ENCODE data around the gene VPS45.
A peak's percentile ranks its signal among the peaks of the same experiment; 100 is the strongest.
"Not testable (repeated sequence)": the region's sequence is repeated elsewhere in the genome, so short reads cannot be mapped to it uniquely, and the experiment has no call there.

VPS45 gene

DNA sequence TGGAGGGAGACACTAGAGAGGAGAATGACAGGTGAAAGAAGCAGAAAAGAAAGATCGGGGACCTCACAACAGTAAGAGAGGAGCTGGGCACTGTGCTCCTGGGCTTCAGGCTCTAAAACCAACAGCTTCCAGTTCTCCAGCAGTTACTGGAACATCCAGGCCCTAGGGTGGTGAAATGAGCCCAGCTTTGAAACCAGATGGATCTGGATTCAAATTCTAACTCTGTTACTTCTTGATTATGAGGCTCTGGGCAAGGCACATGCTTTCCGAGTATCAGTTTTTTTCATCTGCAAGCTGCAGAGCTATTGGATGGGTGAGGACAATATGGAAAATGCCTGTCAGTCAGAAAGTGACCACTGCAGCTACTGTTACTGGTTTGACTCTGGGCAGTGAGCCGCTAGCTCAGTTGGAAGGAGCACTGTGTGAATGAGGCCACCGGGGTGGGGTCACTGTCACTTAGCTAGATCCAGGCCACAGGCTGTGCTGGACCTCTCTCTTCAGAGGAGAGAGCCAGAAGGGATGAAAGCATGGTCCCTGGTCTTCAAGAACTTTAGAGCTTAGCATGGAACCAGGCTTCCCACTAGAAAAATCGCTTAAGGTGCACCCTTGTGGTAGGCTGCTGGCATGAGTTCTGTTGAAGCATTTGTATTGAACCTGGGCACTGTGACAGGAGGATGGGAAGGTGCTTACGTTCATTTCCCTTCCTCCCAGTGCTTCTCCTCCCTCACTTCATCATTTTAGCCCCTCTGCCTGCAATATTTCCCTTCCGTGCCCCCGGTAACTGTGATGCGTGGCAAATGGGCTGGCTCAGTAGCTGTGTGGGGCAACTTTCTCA is 94.4 kb downstream of the VPS45 start:
- DNase-seq = no peak

DNA sequence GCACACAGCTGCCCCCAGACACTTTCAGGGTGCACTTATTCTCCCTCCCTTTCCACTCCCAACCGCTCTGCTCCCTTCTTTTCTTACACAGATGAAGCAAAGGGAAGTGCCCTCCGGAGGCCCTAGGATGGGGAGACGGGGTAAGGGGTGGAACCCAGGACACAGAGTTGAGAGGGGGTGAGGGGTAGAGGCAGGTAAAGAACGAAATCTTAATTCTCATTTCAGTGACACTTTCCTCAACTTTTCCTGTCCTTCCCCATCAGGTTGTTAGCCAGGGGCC is 94.9 kb downstream of the VPS45 start:
- DNase-seq = no peak

DNA sequence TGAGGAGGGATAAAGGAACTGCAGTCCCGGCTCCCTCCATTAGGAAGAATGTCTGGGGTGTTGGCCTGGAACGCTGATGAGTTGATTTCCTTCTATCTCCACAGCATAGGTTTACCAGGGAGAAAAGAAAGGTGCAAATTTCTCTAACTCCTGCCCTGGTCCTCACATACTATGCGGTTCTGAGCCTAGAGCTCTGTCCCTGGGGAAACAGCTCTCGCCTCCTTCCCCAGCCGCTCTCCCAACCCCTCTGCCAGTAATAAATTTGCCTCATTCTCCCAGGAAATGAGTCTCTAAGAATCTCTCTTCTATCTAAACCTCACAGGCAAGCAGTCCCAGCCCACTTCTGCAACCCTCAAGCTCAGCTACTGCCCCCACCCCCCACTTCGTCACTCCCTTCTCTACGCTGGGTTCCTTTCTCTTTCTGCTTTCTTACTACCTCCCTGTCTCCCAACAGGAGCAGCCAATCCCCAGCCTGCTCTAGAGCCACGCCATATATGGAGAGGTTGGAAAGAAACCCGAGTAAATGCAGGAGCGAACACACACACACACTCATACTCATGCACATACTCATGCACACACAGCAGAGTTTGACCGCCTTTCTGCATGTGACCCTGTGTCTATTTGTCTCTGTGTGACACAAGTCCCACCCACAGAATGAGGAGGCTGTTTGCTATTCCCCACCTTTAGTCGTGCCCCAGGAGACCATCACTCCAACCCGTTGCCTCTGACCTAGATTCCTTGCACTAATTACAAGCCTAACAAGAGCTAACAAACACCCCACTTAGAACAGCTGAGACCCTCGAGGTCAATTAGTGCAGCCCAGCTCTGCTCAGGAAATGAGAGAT is 95.5 kb downstream of the VPS45 start:
- DNase-seq = no peak

DNA sequence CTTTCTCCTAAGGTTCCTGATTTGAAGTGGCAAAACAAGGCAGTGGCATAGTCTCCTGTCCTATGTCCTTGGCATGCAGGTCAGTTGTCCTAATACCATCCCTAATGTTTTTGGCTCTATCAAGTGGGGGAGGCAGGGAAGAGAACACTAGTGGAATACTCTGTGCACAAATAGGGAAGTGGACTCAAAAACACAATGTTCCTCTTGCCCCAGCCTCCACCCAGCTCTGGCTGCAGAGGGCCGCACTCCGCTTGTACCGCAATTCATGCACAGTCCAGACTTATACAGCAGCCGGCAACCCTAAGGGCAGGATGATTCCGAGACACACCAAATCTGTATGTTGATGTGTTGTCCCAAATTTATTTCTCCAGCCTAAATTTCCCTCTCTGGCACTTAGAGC is 96.6 kb downstream of the VPS45 start:
- no peak for DNase-seq

DNA sequence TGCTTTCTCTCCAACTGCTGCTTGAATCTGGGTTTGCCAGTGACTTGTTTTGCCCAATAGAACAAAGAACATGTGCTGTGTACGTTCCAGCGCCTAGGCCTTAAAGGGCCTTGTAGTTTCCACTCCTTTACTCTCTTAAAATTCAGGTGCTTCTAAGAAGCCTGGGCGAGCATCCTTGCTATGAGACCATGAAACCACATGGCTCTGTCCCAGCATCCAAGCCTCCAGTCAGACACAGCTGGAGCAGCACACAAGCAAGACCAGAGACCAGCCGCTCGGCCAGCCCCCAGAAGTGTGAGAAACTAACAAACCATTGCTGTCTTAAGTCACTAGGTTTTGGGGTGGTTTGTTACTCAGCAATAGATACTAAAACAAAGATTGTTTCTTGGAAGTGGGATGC is 97.2 kb downstream of the VPS45 start:
- no peak for DNase-seq

DNA sequence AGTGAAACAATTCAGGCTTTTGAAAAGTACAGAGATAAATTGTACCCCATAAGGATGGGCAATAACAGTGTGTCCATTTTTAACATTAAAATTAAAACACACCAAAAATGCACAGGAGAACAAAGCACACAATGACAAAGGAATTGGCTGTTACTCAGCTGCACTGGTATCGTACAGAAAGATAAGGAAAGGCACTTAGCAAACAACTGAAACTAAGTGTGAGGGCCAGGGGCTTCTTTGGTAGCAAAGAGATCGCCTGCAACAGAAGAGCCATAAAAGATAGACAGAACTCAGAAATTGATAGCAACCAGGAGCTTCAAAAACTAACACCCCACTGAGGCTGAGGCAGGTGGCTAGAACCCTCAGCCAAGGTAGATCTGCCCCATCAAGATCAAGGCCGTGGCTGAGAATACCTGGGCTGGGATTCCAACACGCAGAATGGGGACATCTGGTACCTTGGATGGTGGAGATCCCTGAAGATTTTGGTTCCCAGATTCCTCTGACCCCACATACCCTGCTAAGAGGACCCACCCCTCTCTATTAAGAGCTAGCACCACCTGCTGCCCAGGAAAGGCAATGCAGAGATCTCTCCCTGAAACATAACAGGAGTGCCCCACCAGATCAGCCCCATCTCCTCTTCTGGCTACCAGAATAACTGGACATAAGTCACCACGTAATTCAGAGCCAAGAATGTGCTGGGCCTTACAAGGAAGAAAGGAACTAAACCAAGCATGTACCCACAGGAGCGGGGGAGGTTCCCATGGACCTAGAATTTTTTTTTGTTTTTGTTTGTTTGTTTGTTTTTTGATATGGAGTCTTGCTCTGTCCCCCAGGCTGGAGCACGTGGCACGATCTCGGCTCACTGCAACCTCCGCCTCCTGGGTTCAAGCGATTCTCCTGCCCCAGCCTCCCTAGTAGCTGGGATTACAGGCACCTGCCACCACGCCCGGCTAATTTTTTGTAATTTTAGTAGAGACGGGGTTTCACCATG is 98.3 kb downstream of the VPS45 start:
- DNase-seq = peak; percentile 79

DNA sequence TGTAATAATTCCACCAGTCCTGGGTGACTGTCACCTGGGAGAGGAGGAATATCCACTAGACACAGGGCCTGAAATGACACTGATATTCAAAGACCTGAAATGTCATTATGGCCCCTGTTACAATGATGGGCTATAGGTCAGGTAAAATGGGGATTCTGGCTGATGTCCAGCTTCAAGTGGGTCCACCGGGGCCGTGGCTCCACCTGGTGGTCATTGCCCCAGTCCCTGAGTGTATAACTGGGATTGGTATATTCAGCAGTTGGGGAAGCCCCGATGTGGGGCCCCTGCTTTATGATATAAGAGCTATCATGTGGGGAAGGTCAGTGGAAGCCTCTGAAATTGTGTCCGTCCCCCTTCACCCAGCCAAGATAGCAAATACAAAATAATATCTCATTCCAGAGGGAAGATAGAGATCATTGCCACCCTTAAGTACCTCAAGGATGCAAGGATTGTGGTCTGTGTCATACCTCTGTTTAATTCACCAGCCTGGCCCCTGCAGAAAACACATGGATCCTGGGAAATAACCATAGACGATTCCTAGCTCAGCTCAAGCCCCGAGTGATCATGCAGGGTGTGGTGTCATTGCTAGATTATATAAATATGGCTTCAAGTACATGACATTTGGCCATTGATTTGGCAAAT is 101.5 kb downstream of the VPS45 start:
- DNase-seq = peak; percentile 75

DNA sequence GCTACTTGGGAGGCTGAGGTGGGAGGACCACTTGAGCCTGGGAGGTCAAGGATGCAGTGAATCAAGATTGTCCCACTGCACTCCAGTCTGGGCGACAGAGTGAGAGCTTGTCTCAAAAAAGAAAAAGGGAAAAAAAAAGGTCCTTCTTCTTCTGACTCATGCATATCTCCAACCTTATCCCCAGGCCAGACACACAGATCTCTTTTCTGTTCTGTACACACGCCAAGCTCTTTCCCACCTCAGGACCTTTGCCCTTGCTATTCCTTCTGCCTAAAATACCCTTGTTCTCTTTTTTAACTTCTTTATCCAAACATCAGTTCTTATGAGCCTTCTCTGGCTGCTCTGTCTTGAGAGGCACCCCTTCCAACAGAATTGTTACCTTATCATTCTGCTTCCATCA is 104.2 kb downstream of the VPS45 start:
- no peak for DNase-seq

DNA sequence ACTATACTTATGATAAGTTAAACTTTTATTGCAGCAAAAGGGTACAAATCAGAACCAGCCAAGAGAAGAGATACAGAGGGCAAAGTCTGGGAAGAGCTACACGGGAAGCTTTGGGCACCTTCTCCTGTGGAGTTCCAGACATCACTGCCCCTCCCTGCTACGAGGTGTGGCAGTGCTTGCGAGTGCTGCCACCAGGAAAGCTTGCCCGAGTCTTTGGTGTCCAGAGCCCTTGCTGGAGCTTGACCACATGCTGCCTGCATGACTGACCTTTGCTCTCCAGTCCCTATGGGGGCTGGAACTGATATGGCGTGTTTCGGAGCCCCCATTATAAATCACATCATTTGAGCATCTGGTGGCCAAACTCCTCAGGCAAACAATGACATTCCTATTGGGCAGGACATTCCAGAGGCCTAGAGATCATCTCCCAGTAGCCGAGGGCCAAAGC is 105.6 kb downstream of the VPS45 start:
- no peak for DNase-seq

DNA sequence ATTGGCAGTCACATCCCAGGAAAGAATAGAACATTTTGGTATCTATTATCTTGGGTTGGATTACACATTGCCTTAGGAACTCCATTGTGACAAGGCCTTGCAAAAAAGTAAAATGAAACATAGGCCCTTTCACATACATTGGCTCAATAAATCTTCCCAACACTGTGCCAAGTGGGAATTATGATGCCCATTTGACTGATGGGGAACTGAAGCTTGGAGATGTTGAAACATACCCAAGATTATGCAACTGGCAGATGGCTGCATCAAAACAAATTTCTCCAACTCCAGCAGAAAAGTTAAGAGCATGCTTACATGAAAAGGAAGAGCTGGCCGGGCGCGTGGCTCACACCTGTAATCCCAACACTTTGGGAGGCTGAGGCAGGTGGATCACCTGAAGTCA is 109.0 kb downstream of the VPS45 start:
- no peak for DNase-seq

DNA sequence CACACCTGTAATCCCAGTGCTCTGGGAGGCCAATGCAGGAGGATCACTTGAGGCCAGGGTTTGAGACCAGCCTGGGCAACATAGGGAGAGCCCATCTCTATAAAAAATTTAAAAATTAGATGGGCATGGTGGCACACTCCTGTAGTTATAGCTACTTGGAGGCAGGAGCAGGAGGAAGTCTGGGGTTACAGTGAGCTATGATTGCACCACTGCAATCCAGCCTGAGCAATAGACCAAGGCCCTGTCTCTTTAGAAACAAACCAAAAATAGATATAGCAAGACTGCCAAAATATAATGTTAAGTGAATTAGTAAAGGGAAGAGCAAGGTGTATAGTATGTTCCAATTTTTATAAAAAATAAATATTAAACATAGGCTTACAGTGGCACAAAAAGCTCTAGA is 111.0 kb downstream of the VPS45 start:
- DNase-seq = no peak

DNA sequence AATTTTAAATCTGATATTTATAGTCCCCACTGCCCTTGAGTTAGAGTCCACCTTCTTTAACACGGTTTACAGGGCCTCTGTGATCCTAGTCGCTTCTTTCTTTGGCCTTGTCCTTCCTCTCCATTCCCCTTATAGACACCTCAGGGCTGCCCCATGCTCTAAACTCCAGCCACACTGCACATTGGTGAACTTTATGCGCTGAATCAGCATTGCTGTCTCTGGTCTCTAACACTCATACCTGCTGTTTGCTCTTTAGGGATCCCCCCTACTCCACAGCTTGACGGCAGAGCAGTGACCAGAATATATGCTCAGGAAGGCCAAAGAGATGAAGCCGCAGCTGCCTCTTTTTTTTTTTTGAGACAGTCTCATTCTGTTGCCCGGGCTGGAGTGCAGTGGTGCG is 112.3 kb downstream of the VPS45 start:
- DNase-seq = no peak

DNA sequence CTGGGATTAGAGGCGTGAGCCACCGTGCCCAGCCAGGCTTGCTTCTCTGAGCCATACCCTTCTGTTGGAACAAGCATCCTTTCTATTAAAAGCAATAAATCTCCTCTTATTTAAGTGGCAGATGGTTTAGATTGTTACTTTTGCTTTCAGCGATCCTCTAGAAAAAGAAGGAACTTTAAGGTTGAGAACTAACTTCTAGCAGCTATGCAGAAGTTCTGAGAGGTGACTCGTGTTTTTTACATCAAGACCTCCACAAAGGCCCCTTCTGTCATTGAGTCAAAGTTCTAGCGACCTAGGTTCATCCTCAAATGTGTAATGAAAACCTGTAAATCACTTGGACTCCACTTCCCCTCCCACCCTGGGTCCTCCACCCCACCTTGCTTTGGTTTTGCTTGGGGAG is 112.9 kb downstream of the VPS45 start:
- no peak for DNase-seq

DNA sequence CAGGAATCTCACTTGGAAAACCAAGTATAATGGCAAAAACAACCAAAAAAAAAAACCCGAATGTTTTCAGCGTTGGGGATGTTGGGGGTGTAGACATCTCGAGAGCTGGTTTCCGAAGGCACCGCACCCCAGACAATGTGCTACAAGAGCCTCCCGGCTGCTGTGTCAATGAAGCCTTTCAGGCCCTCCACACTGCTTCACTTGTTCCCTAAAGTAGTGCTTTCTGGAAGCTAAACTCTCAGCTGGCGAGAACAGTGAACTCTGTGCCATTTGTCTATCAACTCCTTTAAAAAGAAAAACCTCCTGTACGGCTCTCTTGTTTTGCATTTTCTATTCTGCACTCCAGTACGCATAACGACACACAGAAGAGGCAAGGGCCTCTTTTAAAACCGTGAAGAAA is 114.7 kb downstream of the VPS45 start:
- no peak for DNase-seq

DNA sequence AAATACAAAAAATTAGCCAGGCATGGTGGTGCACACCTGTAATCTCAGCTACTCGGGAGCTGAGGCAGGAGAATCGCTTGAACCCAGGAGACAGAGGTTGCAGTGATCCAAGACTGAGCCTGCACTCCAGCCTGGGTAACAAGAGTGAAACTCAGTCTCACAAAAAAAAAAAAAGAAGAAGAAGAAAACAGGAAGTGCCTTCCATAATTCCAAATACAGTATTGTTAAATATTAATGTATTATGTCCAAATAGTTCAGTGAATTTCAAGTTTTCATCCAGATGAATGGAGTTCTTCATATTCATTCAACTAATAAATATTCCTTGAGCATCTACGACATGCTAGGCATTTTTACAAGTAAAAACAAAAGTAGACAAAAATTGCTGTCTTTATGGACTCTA is 115.5 kb downstream of the VPS45 start:
- DNase-seq = no peak

DNA sequence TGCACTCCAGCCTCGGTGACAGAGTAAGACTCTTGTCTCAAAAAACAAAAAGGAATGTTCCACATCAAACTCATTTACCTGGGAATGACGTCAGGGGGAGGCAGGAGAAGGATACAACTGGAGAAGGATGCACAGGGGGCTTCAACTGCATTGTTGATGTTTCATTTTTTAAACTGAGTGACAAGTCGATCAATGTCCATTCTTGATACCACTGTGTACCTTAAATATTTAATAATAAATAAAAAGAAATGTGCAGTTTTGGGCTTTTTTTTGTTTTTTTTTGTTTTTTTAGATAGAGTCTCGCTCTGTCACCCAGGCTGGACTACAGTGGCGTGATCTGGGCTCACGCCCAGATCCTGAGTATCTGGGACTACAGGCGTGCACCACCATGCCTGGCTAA is 117.9 kb downstream of the VPS45 start:
- no peak for DNase-seq

DNA sequence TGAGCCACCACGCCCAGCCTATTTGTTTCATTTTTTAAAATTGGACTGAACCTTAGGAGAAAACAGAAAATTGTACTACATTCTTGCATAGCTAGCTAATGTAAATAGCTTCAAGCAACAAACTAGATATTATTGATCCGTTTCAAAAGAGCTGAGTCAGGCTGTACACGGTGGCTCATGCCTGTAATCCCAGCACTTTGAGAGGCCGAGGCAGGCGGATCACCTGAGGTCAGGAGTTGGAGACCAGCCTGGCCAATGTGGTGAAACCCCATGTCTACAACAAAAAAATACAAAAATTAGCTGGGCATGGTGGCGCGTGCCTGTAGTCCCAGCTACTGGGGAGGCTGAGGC is 118.8 kb downstream of the VPS45 start:
- DNase-seq = not testable (repeated sequence)

DNA sequence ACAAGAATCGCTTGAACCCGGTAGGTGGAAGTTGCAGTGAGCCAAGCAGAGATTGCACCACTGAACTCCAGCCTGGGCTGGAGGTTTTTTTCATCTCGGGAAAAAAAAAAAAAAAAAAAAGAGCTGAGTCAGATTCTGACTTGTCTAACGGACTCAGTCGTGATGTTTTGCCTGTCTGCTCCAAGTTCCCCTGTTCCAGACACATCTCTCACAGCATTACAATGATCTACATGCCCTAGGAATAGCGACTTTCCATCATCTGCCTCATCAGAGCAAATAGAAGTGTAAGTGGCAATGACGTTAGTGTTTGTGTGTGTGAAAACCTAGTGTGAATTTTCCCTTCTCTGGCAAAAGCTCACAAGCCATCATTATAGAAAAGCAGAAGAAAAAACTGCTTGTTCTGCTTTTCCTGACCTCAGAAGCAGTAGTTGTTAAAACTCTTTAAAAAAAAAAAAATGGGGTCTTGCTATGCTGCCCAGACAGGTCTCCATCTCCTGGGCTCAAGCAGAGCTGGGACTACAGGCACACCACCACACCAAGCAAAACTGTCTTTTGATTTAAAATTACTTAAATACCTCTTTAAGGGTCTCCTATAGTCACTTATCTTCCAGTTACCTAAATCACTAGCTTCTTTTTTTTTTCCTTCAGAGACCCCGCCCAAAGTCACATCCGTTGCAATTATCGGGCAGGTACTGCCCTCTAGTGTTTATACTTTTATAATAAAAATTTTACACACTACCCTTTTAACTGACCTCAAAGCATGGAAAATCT is 119.4 kb downstream of the VPS45 start:
- no peak for DNase-seq

DNA sequence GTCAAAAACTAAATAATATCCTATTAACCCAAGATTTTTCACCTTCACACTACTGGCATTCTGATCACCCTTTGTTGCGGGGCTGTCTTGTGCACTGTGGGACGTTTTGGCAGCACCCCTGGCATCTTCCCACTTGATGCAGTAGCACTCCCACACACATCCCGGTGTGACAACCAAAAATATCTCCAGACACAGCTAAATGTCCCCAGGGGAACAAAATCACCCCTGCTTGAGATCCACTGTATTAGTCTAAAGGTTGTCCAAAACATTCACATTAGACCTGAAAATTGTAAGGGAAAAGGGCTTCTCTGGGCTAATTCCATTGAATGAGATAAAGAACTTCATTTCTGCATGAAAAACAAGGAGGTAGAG is 120.0 kb downstream of the VPS45 start:
- DNase-seq = no peak

DNA sequence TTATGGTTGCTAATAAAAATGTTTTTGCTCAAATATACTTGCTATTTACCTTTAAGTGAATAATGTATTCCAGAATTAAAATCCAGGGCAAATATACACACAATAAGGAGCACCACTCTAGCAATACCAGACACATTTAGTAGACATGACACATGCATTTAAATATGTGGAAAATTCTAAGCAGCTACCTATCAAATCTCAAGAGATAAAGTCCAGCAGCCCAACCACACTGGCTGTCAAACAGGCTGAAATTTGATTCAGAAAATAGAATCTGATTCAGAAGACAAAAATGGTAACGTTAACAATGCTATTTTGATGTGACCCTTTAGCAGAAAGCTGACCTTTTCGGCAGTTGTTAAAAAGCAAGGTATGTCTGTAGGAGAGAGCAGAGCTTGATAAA is 124.4 kb downstream of the VPS45 start:
- DNase-seq = no peak

DNA sequence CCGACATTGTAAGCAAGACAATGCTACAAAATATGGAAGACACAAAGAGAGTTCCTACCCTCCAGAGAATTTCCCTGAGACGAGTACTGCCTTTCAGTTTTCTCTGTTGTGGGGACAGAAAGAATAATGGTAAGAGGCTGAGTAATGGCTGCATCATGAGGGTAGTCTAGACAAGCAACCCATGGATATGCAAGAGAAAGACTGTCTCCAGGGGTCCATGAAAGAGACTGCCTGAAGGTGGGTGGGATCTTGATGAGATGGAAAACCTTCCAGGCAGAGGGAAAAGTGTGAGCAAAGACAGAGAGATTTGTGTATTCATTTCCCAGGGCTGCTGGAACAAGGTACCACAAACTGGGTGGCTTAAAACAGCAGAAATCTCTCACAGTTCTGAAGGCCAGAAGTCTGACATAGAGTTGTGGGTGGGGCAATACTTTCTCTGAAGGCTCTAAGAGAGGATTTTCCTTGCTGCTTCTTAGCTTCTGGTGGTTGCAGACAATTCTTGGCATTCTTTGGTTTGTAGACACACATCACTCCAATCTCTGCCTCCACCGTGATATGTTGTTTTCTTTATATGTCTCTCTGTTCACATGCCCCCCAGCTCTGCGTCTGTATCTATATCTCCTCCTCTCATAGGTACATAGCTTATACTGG is 126.9 kb downstream of the VPS45 start:
- no peak for DNase-seq

All from activated CD8-positive, alpha-beta memory T cell treated with anti-CD3 and anti-CD28 coated beads for 24 hours (primary cell).